Inflammatory macrophage (primary cell): ENCODE data around the gene MINK1.
A peak's percentile ranks its signal among the peaks of the same experiment; 100 is the strongest.
"Not testable (repeated sequence)": the region's sequence is repeated elsewhere in the genome, so short reads cannot be mapped to it uniquely, and the experiment has no call there.

ENCODE experiments used
- DNase-seq, 2 donors: peaks; one replicate each; pipeline ENCODE4 v3.0.0-alpha.2; 2020 to 2022

Gene MINK1

GRCh38 chr17:4812690-4813089, 20.4 kb upstream of the MINK1 start:
- no peak for DNase-seq

- DNase-seq: peak in 1 of 2 donors; percentile 10
These were observed 18.0 kb upstream of the MINK1 start for GRCh38 chr17:4815043-4815675.

GRCh38 chr17:4816826-4817225, 16.3 kb upstream of the MINK1 start:
- DNase-seq: no peak

- DNase-seq: no peak
These were observed 14.9 kb upstream of the MINK1 start for GRCh38 chr17:4818276-4818675.

GRCh38 chr17:4822835-4823234, 10.3 kb upstream of the MINK1 start:
- no peak for DNase-seq

- no peak for DNase-seq
These were observed 9.6 kb upstream of the MINK1 start for GRCh38 chr17:4823373-4824089.

GRCh38 chr17:4827399-4827798, 5.7 kb upstream of the MINK1 start:
- DNase-seq: no peak

GRCh38 chr17:4832829-4833177, 337 bp upstream of the MINK1 start:
- not testable (repeated sequence) for DNase-seq

- DNase-seq: peak; percentile 68 to 79
These were observed 971 bp downstream of the MINK1 start for GRCh38 chr17:4833941-4834680.

GRCh38 chr17:4834681-4835020, 1.5 kb downstream of the MINK1 start:
- no peak for DNase-seq

- DNase-seq: peak in 1 of 2 donors; percentile 11
These were observed 3.1 kb downstream of the MINK1 start for GRCh38 chr17:4836221-4836620.

GRCh38 chr17:4837471-4838308, 4.5 kb downstream of the MINK1 start:
- DNase-seq: no peak

- DNase-seq: no peak
These were observed 5.2 kb downstream of the MINK1 start for GRCh38 chr17:4838309-4838785.

GRCh38 chr17:4839221-4839620, 6.1 kb downstream of the MINK1 start:
- DNase-seq: no peak

GRCh38 chr17:4839965-4840892, 7.1 kb downstream of the MINK1 start:
- DNase-seq: no peak

GRCh38 chr17:4840893-4841242, 7.7 kb downstream of the MINK1 start:
- DNase-seq: no peak

GRCh38 chr17:4842376-4842775, 9.2 kb downstream of the MINK1 start:
- DNase-seq: no peak

GRCh38 chr17:4843321-4844000, 10.3 kb downstream of the MINK1 start:
- DNase-seq: peak; percentile 28 to 67

GRCh38 chr17:4845118-4845517, 12.0 kb downstream of the MINK1 start:
- peak; percentile 89 to 90 for DNase-seq

GRCh38 chr17:4846635-4847390, 13.7 kb downstream of the MINK1 start:
- no peak for DNase-seq
